PC-3 (cell line): Measurements from ENCODE around the gene CCBE1. TPM values are rescaled to one million over a fixed set of nuclear protein-coding genes. Genes with fewer than 3 reads are reported as not detected.
"Not testable (repeated sequence)": the region's sequence is repeated elsewhere in the genome, so short reads cannot be mapped to it uniquely, and the experiment has no call there.

ENCODE experiments used
- ATAC-seq: fragments of 200-7000 bp; cut with Tn5 transposase; 2 replicates; pipeline ENCODE4 v1.9.1; 2020; ENCODE audit warnings: mild to moderate bottlenecking, moderate library complexity
- BruUV-seq: library from RNA; stranded (reverse); fragments of 400-500 nt; replicated peaks from 2 replicates; lab custom pipeline; 2021; lab: Mats Ljungman, UMichigan
- CTCF ChIA-PET: fragments of 300-600 bp; sonication (Branson Sonifier 250); formaldehyde crosslinking; loops from one replicate; lab custom pipeline; 2022; ENCODE audit warnings: antibody characterized with exemption; lab: Charles Lee
- POLR2A ChIA-PET: fragments of 300-600 bp; sonication (Branson Sonifier 250); formaldehyde crosslinking; loops from one replicate; lab custom pipeline; 2022; ENCODE audit warnings: antibody characterized with exemption; ENCODE audit not compliant: unreplicated experiment; lab: Charles Lee
- DNase-seq: peaks from one replicate; pipeline ENCODE4 v3.0.0-alpha.2; 2015
- H2AFZ ChIP-seq: fragments of 300-600 bp; sonication (generic); 2 replicates; pipeline ENCODE4 v1.6.0; 2016; ENCODE audit warnings: antibody characterized with exemption, low read length
- H3F3A ChIP-seq: fragments of 300-600 bp; sonication (generic); one replicate; pipeline ENCODE4 v1.6.0; 2017; ENCODE audit warnings: antibody characterized with exemption, low read length, control low read depth, mild to moderate bottlenecking; ENCODE audit not compliant: unreplicated experiment
- H3K27ac ChIP-seq: fragments of 300-600 bp; sonication (generic); 2 replicates; pipeline ENCODE4 v1.5.1; 2016; ENCODE audit warnings: mild to moderate bottlenecking, low read length
- H3K27me3 ChIP-seq: fragments of 300-600 bp; sonication (generic); 2 replicates; pipeline ENCODE4 v1.6.1; 2016; ENCODE audit warnings: low read length, mixed read lengths
- H3K36me3 ChIP-seq: fragments of 300-600 bp; sonication (generic); 2 replicates; pipeline ENCODE4 v1.6.1; 2016; ENCODE audit warnings: low read depth, mixed run types, low read length, mixed read lengths
- H3K4me1 ChIP-seq: fragments of 300-600 bp; sonication (generic); 2 replicates; pipeline ENCODE4 v1.5.1; 2016; ENCODE audit warnings: low read length; ENCODE audit not compliant: insufficient read depth
- H3K4me2 ChIP-seq: fragments of 300-600 bp; sonication (generic); 2 replicates; pipeline ENCODE4 v1.6.0; 2016; ENCODE audit warnings: low read length
- H3K4me3 ChIP-seq: fragments of 300-600 bp; sonication (generic); 2 replicates; pipeline ENCODE4 v1.5.1; 2016; ENCODE audit warnings: mild to moderate bottlenecking, low read length, mixed read lengths
- H3K79me2 ChIP-seq: fragments of 300-600 bp; sonication (generic); 2 replicates; pipeline ENCODE4 v1.6.1; 2017; ENCODE audit warnings: low read length, mixed read lengths
- H3K9ac ChIP-seq: fragments of 300-600 bp; sonication (generic); 2 replicates; pipeline ENCODE4 v1.6.0; 2016; ENCODE audit warnings: mild to moderate bottlenecking, low read length
- H3K9me2 ChIP-seq: fragments of 300-600 bp; sonication (generic); replicated peaks from 2 replicates; pipeline ENCODE4 v1.6.1; 2016; ENCODE audit warnings: mixed run types, low read length, mixed read lengths
- H3K9me3 ChIP-seq: fragments of 300-600 bp; sonication (generic); 2 replicates; pipeline ENCODE4 v1.6.1; 2016; ENCODE audit warnings: low read length, mixed read lengths
- H4K20me1 ChIP-seq: fragments of 300-600 bp; sonication (generic); 2 replicates; pipeline ENCODE4 v1.6.1; 2016; ENCODE audit warnings: low read length, mixed read lengths
- CTCF ChIP-seq: fragments of 300-600 bp; sonication (generic); conservative IDR thresholded peaks from 2 replicates; pipeline ENCODE4 v1.5.1; 2017; ENCODE audit warnings: antibody characterized with exemption, low read depth, mild to moderate bottlenecking, low read length
- EZH2 ChIP-seq: fragments of 300-600 bp; sonication (generic); IDR thresholded peaks from one replicate; pipeline ENCODE4 v1.6.1; 2017; ENCODE audit warnings: antibody characterized with exemption, mild to moderate bottlenecking, low read length; ENCODE audit not compliant: unreplicated experiment
- EZH2phosphoT487 ChIP-seq: fragments of 300-600 bp; sonication (generic); IDR thresholded peaks from 2 replicates; pipeline ENCODE4 v1.6.1; 2018; ENCODE audit warnings: mild to moderate bottlenecking, antibody characterized with exemption, low read length, borderline replicate concordance
- intact Hi-C: fragments of 100-400 bp; cut with micrococcal nuclease; formaldehyde crosslinking; loops from 2 replicates; pipeline ENCODE4 v1.9.0; 2023
- total RNA-seq: library from RNA; depleted of rRNA; stranded (reverse); fragments of >200 nt; gene quantifications from 2 replicates; pipeline ENCODE4 v1.2.3, GENCODE V29; 2014

CCBE1 gene
- total RNA-seq, 1 experiment from 2014 or later: 13.9 TPM

DNA sequence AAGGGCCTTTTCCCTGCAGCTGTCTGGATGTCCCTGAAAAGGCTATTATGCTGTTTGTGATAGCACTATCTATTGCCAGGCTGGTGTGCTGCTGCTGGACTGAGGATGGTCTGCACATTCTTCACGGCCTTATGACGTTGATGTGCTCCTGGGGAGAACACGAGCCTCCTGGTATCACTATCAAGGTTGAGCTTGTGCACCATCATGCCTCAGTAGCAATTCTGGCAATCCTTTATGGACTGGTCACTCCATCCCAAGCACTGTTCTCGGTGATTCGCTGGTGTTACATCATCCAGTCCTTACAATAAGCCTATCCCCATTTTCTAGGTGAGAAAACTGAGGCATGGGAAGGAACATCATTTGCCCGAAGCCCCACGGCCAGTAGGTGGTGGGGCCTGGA, 18.2 kb upstream of the CCBE1 start:
- Histone ChIP-seq H3K27me3 (no peaks in the 10 kb centered on the region), H4K20me1 (no peaks in the 10 kb centered on the region), H3K4me1 (peaks cover 56% of the 10 kb centered on the region), H3K27ac (peak overlapping the region; percentile 23), H3K9me2 (no peaks in the 10 kb centered on the region), H3K36me3 (no peaks in the 10 kb centered on the region), H3K4me2 (peak overlapping the region; percentile 18; the same call in 1 of the 2 replicates), H3K9ac (no peak overlapping the region), H3K4me3 (no peak overlapping the region), H3K9me3 (no peaks in the 10 kb centered on the region), H3K79me2 (no peaks in the 10 kb centered on the region), H2AFZ (no peak overlapping the region), H3F3A (no peaks in the 10 kb centered on the region)
- no TSS peak for BruUV-seq
- ChIA-PET CTCF (interaction anchor here (0.7 kb wide), 1 partner anchor 55 kb away, joined by 3 read pairs; no protein-coding TSS in a partner anchor), POLR2A (no interaction called here)
- intact Hi-C loops: loop anchor here (5.0 kb wide), 1 partner anchor 67 kb away; no protein-coding TSS in a partner anchor
- DNase-seq (no peak), ATAC-seq (no peak)
- no peak for TF ChIP-seq EZH2phosphoT487
- no peak for TF ChIP-seq EZH2
- no peak for TF ChIP-seq CTCF

GRCh38 chr18:59714096-59714495, 16.9 kb upstream of the CCBE1 start:
- H3K36me3 ChIP-seq, H3K4me3 ChIP-seq, DNase-seq, H3K4me2 ChIP-seq, POLR2A ChIA-PET, CTCF ChIA-PET, H2AFZ ChIP-seq, H3F3A ChIP-seq, H4K20me1 ChIP-seq, BruUV-seq, H3K9me2 ChIP-seq, H3K9me3 ChIP-seq, ATAC-seq, H3K27me3 ChIP-seq, H3K9ac ChIP-seq, H3K27ac ChIP-seq, intact Hi-C loops, H3K79me2 ChIP-seq: not testable (repeated sequence)
- H3K4me1 ChIP-seq: peaks cover 43% of the 10 kb centered on the region

DNA sequence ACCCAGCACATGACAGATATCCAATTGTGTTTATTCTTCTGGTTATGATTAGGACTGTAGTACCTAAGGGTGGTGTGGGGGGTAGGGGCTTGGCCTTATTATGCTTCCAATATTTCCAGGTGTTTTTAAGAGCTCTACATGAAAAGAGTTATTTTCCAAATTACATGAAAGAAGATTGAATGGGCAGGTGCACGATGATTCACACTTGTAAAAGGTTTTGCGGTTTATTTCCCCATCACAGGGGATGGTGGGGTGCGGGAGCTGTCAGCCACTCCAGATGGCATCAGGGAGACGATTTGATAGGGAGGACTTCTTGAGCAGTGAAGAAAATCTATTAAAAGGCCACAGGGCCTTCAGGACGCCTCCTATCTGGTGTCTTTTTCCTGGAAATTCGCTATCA, 15.1 kb upstream of the CCBE1 start:
- peak; percentile 52 for DNase-seq
- Histone ChIP-seq H3K4me2 (no peak overlapping the region), H3K9me2 (no peaks in the 10 kb centered on the region)

More for the DNA sequence above, 15.1 kb upstream of the CCBE1 start:
- Histone ChIP-seq H3K4me3 (no peak overlapping the region), H3K4me1 (peaks cover 27% of the 10 kb centered on the region), H3K36me3 (no peaks in the 10 kb centered on the region), H3K9ac (no peak overlapping the region), H4K20me1 (no peaks in the 10 kb centered on the region), H3F3A (no peaks in the 10 kb centered on the region), H3K27me3 (no peaks in the 10 kb centered on the region), H3K9me3 (no peaks in the 10 kb centered on the region), H3K79me2 (no peaks in the 10 kb centered on the region), H2AFZ (no peak overlapping the region), H3K27ac (no peak overlapping the region)
- intact Hi-C loops: no loop called here
- ATAC-seq: no peak
- ChIA-PET CTCF (interaction anchor here (0.6 kb wide), 1 partner anchor 81 kb away, joined by 4 read pairs; no protein-coding TSS in a partner anchor), POLR2A (no interaction called here)
- no TSS peak for BruUV-seq
- no peak for TF ChIP-seq EZH2
- TF ChIP-seq CTCF: no peak
